Common myeloid progenitor, CD34-positive (primary cell): ENCODE results near the gene EFHD2.
A peak's percentile ranks its signal among the peaks of the same experiment; 100 is the strongest.

Experiments
- CTCF ChIA-PET: fragments of 350-600 bp; sonication (Branson Sonifier 250); formaldehyde crosslinking; loops from one replicate; lab custom pipeline; 2021; ENCODE audit warnings: antibody characterized with exemption; lab: Charles Lee
- POLR2A ChIA-PET: fragments of 350-600 bp; sonication (Branson Sonifier 250); formaldehyde crosslinking; loops from one replicate; lab custom pipeline; 2021; ENCODE audit warnings: antibody characterized with exemption; lab: Charles Lee
- DNase-seq, 3 donors: peaks; one replicate each; pipeline versions ENCODE4 v3.0.0 to v3.0.0-alpha.2; 2013
- H3K27ac ChIP-seq, 2 experiments: 1 replicate in 1 of 2; 2 replicates in 1 of 2; pipeline ENCODE4 v1.7.0; 2013; ENCODE audit warnings: inconsistent platforms in 2 of 2, low read length in 2 of 2, mild to moderate bottlenecking in 2 of 2, low read depth in 1 of 2, moderate library complexity in 1 of 2; ENCODE audit not compliant: severe bottlenecking in 2 of 2, insufficient read depth in 1 of 2, poor library complexity in 1 of 2
- H3K27me3 ChIP-seq, 5 experiments: replicated peaks in 2 of 5; 1 replicate in 3 of 5; 2 replicates in 2 of 5; pipeline versions ENCODE4 v1.6.1 to v1.7.0; 2013; ENCODE audit warnings: low read length in 4 of 5, mild to moderate bottlenecking in 2 of 5, moderate library complexity in 2 of 5, inconsistent platforms in 1 of 5; ENCODE audit not compliant: insufficient read depth in 5 of 5, control insufficient read depth in 4 of 5
- H3K36me3 ChIP-seq, 4 experiments: 1 replicate in 2 of 4; 2 replicates in 2 of 4; pipeline versions ENCODE4 v1.6.1 to v1.7.0; 2013; ENCODE audit warnings: low read length in 3 of 4, control low read depth in 1 of 4, mild to moderate bottlenecking in 1 of 4; ENCODE audit not compliant: control insufficient read depth in 4 of 4, insufficient read depth in 4 of 4
- H3K4me1 ChIP-seq, 4 experiments: 1 replicate in 3 of 4; 2 replicates in 1 of 4; pipeline versions ENCODE4 v1.6.1 to v1.7.1; 2013; ENCODE audit warnings: low read length in 3 of 4, mild to moderate bottlenecking in 3 of 4, control low read depth in 1 of 4, inconsistent platforms in 1 of 4, moderate library complexity in 1 of 4; ENCODE audit not compliant: control insufficient read depth in 4 of 4, insufficient read depth in 4 of 4; ENCODE audit errors: control extremely low read depth in 1 of 4
- H3K4me3 ChIP-seq, 7 experiments: 1 replicate in 4 of 7; 2 replicates in 3 of 7; pipeline versions ENCODE4 v1.5.1 to v1.7.0; 2013; ENCODE audit warnings: mild to moderate bottlenecking in 7 of 7, low read length in 6 of 7, moderate library complexity in 6 of 7, inconsistent platforms in 2 of 7, low read depth in 2 of 7, control low read depth in 1 of 7; ENCODE audit not compliant: insufficient read depth in 4 of 7, control insufficient read depth in 1 of 7; ENCODE audit errors: extremely low read depth in 1 of 7
- H3K9me3 ChIP-seq, 5 experiments: 1 replicate in 4 of 5; 2 replicates in 1 of 5; pipeline versions ENCODE4 v1.6.1 to v1.7.1; 2013; ENCODE audit warnings: low read length in 4 of 5, mild to moderate bottlenecking in 2 of 5, inconsistent platforms in 1 of 5, low read depth in 1 of 5, moderate library complexity in 1 of 5; ENCODE audit not compliant: control insufficient read depth in 4 of 5, insufficient read depth in 2 of 5; ENCODE audit errors: control extremely low read depth in 1 of 5
- WGBS: methylation state at CpG from one replicate; pipeline ENCODE4 v1.1.5; 2013; ENCODE audit not compliant: insufficient coverage; 5-methylcytosine and 5-hydroxymethylcytosine counted together

EFHD2 gene

GRCh38 chr1:15417059-15417934 lies 7.6 kb downstream of the EFHD2 start:
- Histone ChIP-seq H3K4me3 (peak overlapping the region in 5 of 7 experiments; percentile 10 to 61 (median 26)), H3K9me3 (no peaks in the 10 kb centered on the region), H3K27ac (peak overlapping the region in 1 of 2 experiments; percentile 58), H3K27me3 (no peaks in the 10 kb centered on the region), H3K36me3 (peaks cover 0 to 48% (median 18%) of the 10 kb centered on the region in 4 experiments), H3K4me1 (peaks cover 10 to 60% (median 51%) of the 10 kb centered on the region in 4 experiments)
- POLR2A ChIA-PET = interaction anchor here (0.6 to 1.8 kb wide), 4 partner anchors 9 to 63 kb away, joined by 3 to 7 read pairs (median 3); no protein-coding TSS in a partner anchor
- WGBS = 38% methylated on average over 4 of the region's 18 CpGs
- CTCF ChIA-PET = interaction anchor here (0.7 to 6.0 kb wide), 7 partner anchors 11 to 104 kb away, joined by 3 to 28 read pairs (median 3); no protein-coding TSS in a partner anchor
- peak; percentile 87 to 96 (median 95) for DNase-seq

DNA sequence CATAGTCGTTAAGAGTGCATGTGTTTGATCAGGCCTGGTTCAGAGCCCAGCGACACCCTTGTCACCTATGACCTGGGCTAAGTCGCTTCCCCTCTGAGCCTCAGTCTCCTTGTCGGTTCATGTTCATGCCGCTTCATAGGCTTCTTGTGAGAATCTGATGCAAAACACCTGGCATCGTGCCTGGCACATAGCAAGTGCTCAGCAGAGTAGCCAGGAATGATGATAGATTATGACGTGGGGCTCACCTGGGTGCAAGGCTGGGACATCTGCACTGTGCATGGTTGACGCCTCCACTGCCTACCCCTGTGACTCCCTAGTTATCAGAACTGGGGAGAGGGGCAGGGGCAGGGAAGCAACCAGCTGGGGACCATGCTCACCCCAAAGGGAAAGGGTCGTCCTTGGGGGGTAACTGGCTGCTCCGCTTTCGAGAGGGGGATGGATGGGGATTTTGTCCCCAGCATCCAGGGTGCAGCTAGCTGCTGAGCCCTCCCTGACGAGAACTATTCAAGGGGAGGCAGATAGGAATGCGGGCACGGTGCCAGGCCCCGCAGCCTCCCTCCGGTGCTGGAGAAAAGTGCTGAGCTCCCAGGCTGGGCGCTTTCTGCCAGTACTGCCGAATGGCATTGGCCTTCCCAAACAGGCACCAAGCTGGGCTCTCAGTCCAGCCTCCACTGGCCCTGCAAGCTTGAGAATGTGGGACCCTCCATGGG lies 9.3 kb downstream of the EFHD2 start:
- peaks cover 7 to 49% (median 36%) of the 10 kb centered on the region in 4 experiments for H3K4me1 ChIP-seq
- no peak for DNase-seq
- WGBS = 96% methylated on average over 16 of the region's 18 CpGs
- no peaks in the 10 kb centered on the region for H3K9me3 ChIP-seq
- H3K36me3 ChIP-seq = peaks cover 0 to 35% (median 13%) of the 10 kb centered on the region in 4 experiments
- POLR2A ChIA-PET = no interaction called here
- H3K27me3 ChIP-seq = no peaks in the 10 kb centered on the region
- no peak overlapping the region for H3K4me3 ChIP-seq
- no peak overlapping the region for H3K27ac ChIP-seq
- CTCF ChIA-PET = interaction anchor here (0.6 to 6.0 kb wide), 3 partner anchors 9 to 95 kb away, joined by 3 to 28 read pairs (median 3); no protein-coding TSS in a partner anchor

- Histone ChIP-seq H3K4me3 (no peak overlapping the region), H3K36me3 (peaks cover 0 to 39% (median 13%) of the 10 kb centered on the region in 4 experiments), H3K9me3 (no peaks in the 10 kb centered on the region), H3K27ac (no peak overlapping the region), H3K4me1 (peaks cover 3 to 36% (median 20%) of the 10 kb centered on the region in 4 experiments), H3K27me3 (no peaks in the 10 kb centered on the region)
- no peak for DNase-seq
- ChIA-PET POLR2A (no interaction called here), CTCF (interaction anchor here (1.0 to 6.0 kb wide), 3 partner anchors 9 to 97 kb away, joined by 3 to 28 read pairs (median 3); no protein-coding TSS in a partner anchor)
- WGBS = 93% methylated on average over 3 of the region's 8 CpGs
These were observed 11.3 kb downstream of the EFHD2 start for GRCh38 chr1:15420853-15421465.

- Histone ChIP-seq H3K9me3 (no peaks in the 10 kb centered on the region), H3K4me1 (peaks cover 0 to 17% (median 2%) of the 10 kb centered on the region in 4 experiments), H3K4me3 (no peak overlapping the region), H3K36me3 (peaks cover 0 to 58% (median 27%) of the 10 kb centered on the region in 4 experiments), H3K27ac (no peak overlapping the region), H3K27me3 (no peaks in the 10 kb centered on the region)
- ChIA-PET CTCF (interaction anchor here (0.9 to 6.0 kb wide), 3 partner anchors 11 to 99 kb away, joined by 3 to 28 read pairs (median 5); no protein-coding TSS in a partner anchor), POLR2A (no interaction called here)
- 95% methylated on average over 7 of the region's 8 CpGs for WGBS
- DNase-seq = no peak
These were observed 13.2 kb downstream of the EFHD2 start for GRCh38 chr1:15422871-15423270.

DNA sequence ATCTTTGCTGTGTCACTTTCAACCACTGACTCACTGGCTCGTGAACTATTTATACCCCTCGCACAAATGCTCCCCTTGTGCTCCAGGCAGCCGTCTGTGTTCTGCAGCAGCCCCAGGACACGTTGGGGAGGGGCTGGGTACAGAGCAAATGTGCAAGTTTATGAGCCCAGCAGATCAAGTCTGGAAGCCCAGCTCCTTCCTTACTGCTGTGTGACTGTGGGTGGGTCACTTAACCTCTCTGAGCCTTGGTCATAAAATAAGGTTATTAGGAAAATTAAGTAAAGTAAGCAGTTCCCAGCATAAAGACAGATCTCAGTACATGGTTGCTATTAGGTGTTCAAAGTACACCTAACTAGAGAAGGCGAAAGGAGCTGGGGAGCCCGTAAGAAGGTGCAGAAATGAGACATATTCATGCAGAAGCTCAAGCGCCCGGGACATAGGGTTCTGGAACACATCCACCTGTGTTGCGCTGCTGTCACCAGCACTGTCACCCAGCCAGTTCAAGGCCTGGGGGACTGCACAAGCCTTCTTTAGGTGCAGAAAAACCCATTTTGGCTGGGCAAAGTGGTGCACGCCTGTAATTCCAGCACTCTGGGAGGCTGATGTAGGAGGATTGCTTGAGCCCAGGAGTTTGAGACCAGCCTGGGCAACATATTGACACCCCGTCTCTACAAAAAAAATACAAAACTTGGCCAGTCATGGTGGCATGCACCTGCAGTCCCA lies 13.8 kb downstream of the EFHD2 start:
- H3K4me1 ChIP-seq = peaks cover 0 to 17% (median 2%) of the 10 kb centered on the region in 4 experiments
- H3K27me3 ChIP-seq = no peaks in the 10 kb centered on the region
- 99% methylated on average over 9 of the region's 11 CpGs for WGBS
- CTCF ChIA-PET = interaction anchor here (0.9 to 6.0 kb wide), 3 partner anchors 11 to 107 kb away, joined by 3 to 28 read pairs (median 3); no protein-coding TSS in a partner anchor
- no peak overlapping the region for H3K27ac ChIP-seq
- no peaks in the 10 kb centered on the region for H3K9me3 ChIP-seq
- POLR2A ChIA-PET = interaction anchor here (0.7 kb wide), 1 partner anchor 8 kb away, joined by 4 read pairs; no protein-coding TSS in a partner anchor
- peaks cover 0 to 61% (median 29%) of the 10 kb centered on the region in 4 experiments for H3K36me3 ChIP-seq
- DNase-seq = no peak
- no peak overlapping the region for H3K4me3 ChIP-seq

DNA sequence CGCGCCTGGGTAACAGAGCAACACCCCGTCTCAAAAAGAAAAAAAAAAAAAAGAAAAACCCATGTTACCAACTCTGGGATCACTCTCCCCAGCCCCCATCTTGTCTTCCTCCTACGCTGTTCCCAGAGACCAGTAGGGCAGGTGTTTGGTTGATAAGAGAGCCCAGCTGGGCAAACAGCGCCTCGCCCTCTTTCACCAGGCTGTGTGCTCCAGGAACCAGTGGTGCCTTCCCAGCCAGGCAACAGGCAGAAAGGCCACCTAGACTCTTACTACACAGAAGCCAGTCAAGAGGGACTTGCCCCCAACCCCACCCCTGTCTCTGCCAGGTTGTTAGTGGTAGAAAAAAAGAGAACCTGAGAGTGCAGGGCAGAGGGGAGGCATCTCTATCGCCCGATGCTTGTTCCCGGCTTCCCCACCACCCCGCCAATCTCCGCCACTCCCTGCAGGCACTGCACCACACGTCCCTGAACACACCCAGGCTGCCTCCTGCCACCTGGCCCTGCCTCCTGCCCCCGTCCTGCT lies 14.5 kb downstream of the EFHD2 start:
- Histone ChIP-seq H3K27me3 (no peaks in the 10 kb centered on the region), H3K36me3 (peaks cover 0 to 66% (median 32%) of the 10 kb centered on the region in 4 experiments), H3K9me3 (no peaks in the 10 kb centered on the region), H3K27ac (no peak overlapping the region), H3K4me1 (peaks cover 0 to 11% (median 2%) of the 10 kb centered on the region in 4 experiments), H3K4me3 (no peak overlapping the region)
- ChIA-PET CTCF (interaction anchor here (1.0 to 1.1 kb wide), 2 partner anchors 108 to 120 kb away, joined by 3 read pairs; no protein-coding TSS in a partner anchor), POLR2A (interaction anchor here (0.7 kb wide), 1 partner anchor 8 kb away, joined by 4 read pairs; no protein-coding TSS in a partner anchor)
- DNase-seq = peak in 2 of 3 donors; percentile 54 to 65
- 67% methylated on average over 8 of the region's 13 CpGs for WGBS
